Measurements from ENCODE around the gene GLTPD2. TPM values are rescaled to one million over a fixed set of nuclear protein-coding genes. Genes with fewer than 3 reads are reported as not detected.

Gene GLTPD2
- polyA plus RNA-seq, 4 donors, result 5.7 to 11.5 (median 8.4) TPM

DNA sequence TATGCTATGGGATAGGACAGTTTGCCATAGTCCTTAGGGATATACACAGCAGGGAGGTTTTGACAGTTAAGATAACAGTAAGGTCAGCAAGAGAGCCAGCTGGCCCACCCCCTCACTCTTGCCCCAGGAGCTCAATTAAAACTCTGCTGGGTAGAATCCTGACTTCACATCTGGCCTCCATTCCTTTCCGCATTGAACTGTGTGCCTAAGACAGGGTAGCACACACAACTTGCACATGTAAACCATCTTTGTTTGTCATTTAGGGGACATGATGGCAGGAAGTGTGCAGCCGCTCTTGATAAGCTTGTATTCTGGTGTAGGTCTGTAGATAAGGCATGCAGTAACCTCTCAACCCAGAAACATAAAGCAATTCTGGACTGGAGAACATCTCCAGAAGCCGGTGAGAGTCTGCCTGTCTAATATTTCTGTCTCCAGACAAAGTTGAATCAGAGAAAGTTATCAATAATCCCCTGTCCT, 49.6 kb downstream of the GLTPD2 start:
- no peak for DNase-seq (ENCODE audit: low read depth in 4 of 4, low spot score in 2 of 4)

DNA sequence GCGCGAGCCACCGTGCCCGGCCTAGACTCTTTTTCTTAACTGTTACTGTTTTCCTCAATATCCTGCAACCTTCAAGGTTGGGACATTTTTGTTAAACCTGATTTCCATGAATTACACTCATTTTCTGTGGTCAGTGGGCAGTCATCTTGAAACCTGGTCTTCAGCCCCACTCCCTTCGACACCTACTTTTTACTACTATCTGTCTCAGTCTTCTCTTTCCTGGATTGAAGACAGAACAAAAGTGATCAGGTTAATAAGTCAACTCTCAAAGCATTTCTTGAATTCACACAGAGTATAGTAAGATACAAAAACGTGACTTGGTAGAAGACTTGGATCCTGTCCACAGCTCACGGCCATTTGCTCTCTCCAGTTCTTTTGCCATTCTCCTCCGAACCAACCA, 50.5 kb downstream of the GLTPD2 start:
- no peak for DNase-seq (ENCODE audit: low read depth in 4 of 4, low spot score in 2 of 4)

Other genes with a start within 250 kb of the GLTPD2 start
- gene MYBBP1A, start 233.6 kb upstream of the GLTPD2 start, polyA plus RNA-seq (ENCODE audit: insufficient read length in 4 of 4), result 10 to 100 TPM; 30.5 to 52.9 (median 40.6) TPM
- 10 to 100 TPM in 1 of 4 donors, 1 to 10 TPM in 3; 7.7 to 10.5 (median 8.3) TPM for gene GGT6, start 228.4 kb upstream of the GLTPD2 start, polyA plus RNA-seq (ENCODE audit: insufficient read length in 4 of 4)
- 10 to 100 TPM; 52.9 to 70.0 (median 60.0) TPM for gene SMTNL2, start 204.4 kb upstream of the GLTPD2 start, polyA plus RNA-seq (ENCODE audit: insufficient read length in 4 of 4)
- gene ALOX15, start 147.3 kb upstream of the GLTPD2 start, polyA plus RNA-seq (ENCODE audit: insufficient read length in 4 of 4), result under 1 TPM; 0.25 to 0.56 (median 0.45) TPM
- 10 to 100 TPM; 36.9 to 62.4 (median 49.9) TPM for gene PELP1, start 84.8 kb upstream of the GLTPD2 start, polyA plus RNA-seq (ENCODE audit: insufficient read length in 4 of 4)
- 10 to 100 TPM; 25.4 to 41.7 (median 37.0) TPM for gene ARRB2, start 78.3 kb upstream of the GLTPD2 start, polyA plus RNA-seq (ENCODE audit: insufficient read length in 4 of 4)
- gene MED11, start 57.5 kb upstream of the GLTPD2 start, polyA plus RNA-seq (ENCODE audit: insufficient read length in 4 of 4), result 10 to 100 TPM; 26.8 to 30.4 (median 28.4) TPM
- under 1 TPM; 0.32 to 0.95 (median 0.54) TPM for gene ZMYND15, start 49.1 kb upstream of the GLTPD2 start, polyA plus RNA-seq (ENCODE audit: insufficient read length in 4 of 4)
- gene CXCL16, start 49.0 kb upstream of the GLTPD2 start, polyA plus RNA-seq (ENCODE audit: insufficient read length in 4 of 4), result 10 to 100 TPM; 11.3 to 14.1 (median 12.2) TPM
- 1 to 10 TPM; 1.5 to 2.8 (median 2.1) TPM for gene TM4SF5, start 17.1 kb upstream of the GLTPD2 start, polyA plus RNA-seq (ENCODE audit: insufficient read length in 4 of 4)
- under 1 TPM; 0.42 to 0.74 (median 0.65) TPM for gene VMO1, start 2.6 kb upstream of the GLTPD2 start, polyA plus RNA-seq (ENCODE audit: insufficient read length in 4 of 4)
- 100 to 1,000 TPM; 112 to 159 (median 133) TPM for gene PSMB6, start 7.2 kb downstream of the GLTPD2 start, polyA plus RNA-seq (ENCODE audit: insufficient read length in 4 of 4)
- gene PLD2, start 18.2 kb downstream of the GLTPD2 start, polyA plus RNA-seq (ENCODE audit: insufficient read length in 4 of 4), result 10 to 100 TPM; 30.5 to 52.9 (median 43.5) TPM
- gene MINK1, start 44.4 kb downstream of the GLTPD2 start, polyA plus RNA-seq (ENCODE audit: insufficient read length in 4 of 4), result 10 to 100 TPM; 43.0 to 71.4 (median 57.4) TPM
- gene C17orf107, start 110.6 kb downstream of the GLTPD2 start, polyA plus RNA-seq (ENCODE audit: insufficient read length in 4 of 4), result 1 to 10 TPM; 1.2 to 2.4 (median 1.7) TPM
- gene CHRNE, start 114.1 kb downstream of the GLTPD2 start, polyA plus RNA-seq (ENCODE audit: insufficient read length in 4 of 4), result 1 to 10 TPM; 1.3 to 2.4 (median 1.7) TPM
- gene GP1BA, start 143.3 kb downstream of the GLTPD2 start, polyA plus RNA-seq (ENCODE audit: insufficient read length in 4 of 4), result 1 to 10 TPM; 1.4 to 3.1 (median 2.4) TPM
- 10 to 100 TPM; 71.0 to 94.7 (median 83.0) TPM for gene SLC25A11, start 151.1 kb downstream of the GLTPD2 start, polyA plus RNA-seq (ENCODE audit: insufficient read length in 4 of 4)
- gene RNF167, start 151.3 kb downstream of the GLTPD2 start, polyA plus RNA-seq (ENCODE audit: insufficient read length in 4 of 4), result 100 to 1,000 TPM; 129 to 142 (median 134) TPM
- 100 to 1,000 TPM; 336 to 541 (median 424) TPM for gene PFN1, start 159.6 kb downstream of the GLTPD2 start, polyA plus RNA-seq (ENCODE audit: insufficient read length in 4 of 4)
- 10 to 100 TPM; 17.7 to 35.0 (median 26.8) TPM for gene ENO3, start 162.2 kb downstream of the GLTPD2 start, polyA plus RNA-seq (ENCODE audit: insufficient read length in 4 of 4)
- 100 to 1,000 TPM in 3 of 4 donors, 10 to 100 TPM in 1; 97.2 to 111 (median 106) TPM for gene SPAG7, start 178.9 kb downstream of the GLTPD2 start, polyA plus RNA-seq (ENCODE audit: insufficient read length in 4 of 4)
- 10 to 100 TPM; 22.7 to 38.4 (median 27.9) TPM for gene CAMTA2, start 198.7 kb downstream of the GLTPD2 start, polyA plus RNA-seq (ENCODE audit: insufficient read length in 4 of 4)
- 1 to 10 TPM; 6.4 to 9.9 (median 8.5) TPM for gene INCA1, start 208.6 kb downstream of the GLTPD2 start, polyA plus RNA-seq (ENCODE audit: insufficient read length in 4 of 4)
- 10 to 100 TPM; 77.1 to 93.7 (median 87.7) TPM for gene KIF1C, start 209.0 kb downstream of the GLTPD2 start, polyA plus RNA-seq (ENCODE audit: insufficient read length in 4 of 4)
- under 1 TPM; 0.21 to 0.51 (median 0.36) TPM for gene SLC52A1, start 246.5 kb downstream of the GLTPD2 start, polyA plus RNA-seq (ENCODE audit: insufficient read length in 4 of 4)

Data from left renal cortex interstitium (tissue), 4 donors.